HG02623 (cell line): ENCODE measurements around the gene BLVRA.

Experiments
- ATAC-seq: cut with Tn5 transposase; IDR thresholded peaks from one replicate; pipeline ENCODE4 v1.9.1; 2021; ENCODE audit warnings: moderate library complexity; ENCODE audit not compliant: unreplicated experiment

The BLVRA gene

DNA sequence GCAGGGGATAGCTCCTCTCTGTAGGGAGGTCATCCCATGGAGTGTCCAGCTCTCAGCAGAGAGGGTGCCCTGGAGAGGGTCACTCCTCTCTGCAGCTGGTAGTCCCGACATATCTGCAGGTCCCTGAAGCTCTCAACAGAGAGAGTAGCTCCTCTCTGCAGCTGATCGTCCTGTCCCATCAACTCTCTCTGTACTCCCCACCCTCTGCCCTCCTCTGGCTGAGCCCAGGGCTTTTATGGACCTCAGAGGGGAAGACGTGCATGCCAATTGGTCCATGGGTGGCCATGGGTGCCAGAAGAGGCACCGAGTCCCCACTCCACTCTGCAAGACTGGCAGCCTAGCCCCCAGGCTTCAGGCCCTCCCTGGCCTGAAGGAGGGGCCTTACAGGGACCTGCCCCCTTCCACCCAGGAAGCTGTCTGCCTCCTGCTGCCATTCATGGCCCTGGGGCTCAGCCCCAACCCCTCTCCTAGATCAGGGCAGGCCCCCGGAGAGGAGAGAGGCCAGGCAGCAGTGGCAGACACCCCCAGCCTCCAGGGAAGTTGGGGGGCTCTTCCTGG, 9.0 kb upstream of the BLVRA start:
- no peak for ATAC-seq

DNA sequence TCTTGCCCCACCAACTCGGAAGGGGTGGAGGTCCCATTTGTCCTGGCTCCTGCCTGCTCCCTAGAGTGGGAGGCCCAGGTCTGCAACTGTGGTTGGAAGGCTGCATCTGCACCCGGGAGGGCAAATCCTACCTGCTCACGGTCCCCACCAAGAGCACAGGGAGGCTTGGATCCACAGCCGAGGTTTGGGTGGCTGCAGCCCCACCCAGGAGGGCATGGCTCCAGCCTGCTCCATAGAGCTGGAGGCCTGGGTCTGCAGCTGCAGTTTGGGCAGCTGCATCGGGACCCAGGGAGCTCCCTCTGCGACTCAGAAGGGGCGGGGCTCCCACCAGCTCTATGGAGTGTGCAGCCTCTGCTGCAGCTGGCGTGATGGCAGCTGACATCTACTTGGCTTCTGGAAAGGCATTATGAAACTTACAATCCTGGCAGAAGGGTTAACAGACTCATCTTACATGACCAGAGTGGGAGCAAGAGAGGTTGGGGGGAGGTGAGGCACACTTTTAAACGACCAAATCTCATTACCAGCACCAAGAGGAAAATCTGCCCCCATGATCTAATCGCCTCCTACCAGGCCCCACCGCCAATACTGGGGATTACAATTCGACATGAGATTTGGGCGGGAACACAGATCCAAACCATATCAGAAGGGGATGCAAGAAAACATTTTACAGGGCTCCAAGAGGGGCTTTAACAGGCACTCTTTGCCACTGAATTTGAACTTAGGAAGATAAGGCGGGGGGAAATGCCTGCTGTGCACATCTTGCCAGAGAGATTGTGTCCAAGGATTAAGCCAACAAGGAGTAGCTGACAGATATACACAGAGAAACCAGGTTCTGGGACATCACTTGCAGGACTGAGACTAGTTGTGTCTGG, 8.2 kb upstream of the BLVRA start:
- peak; percentile 24 for ATAC-seq

DNA sequence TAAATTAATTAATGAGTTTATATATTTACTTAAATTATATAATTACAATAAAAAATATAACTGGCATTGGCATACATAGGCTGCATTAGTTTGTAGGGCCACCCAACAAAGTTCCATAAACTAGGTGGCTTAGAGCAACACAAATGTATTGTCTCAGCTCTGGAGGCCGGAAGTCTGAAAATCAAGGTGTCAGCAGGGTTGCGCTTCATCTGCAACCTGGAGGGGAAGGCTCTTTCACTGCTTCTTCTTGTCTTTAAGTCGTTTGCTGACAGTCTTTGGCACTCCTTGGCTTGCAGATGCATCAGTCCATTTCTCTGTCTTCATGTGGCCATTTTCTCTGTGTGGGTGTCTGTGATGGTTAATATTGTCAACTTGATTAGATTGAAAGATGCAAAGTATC, 6.1 kb upstream of the BLVRA start:
- ATAC-seq, result no peak

DNA sequence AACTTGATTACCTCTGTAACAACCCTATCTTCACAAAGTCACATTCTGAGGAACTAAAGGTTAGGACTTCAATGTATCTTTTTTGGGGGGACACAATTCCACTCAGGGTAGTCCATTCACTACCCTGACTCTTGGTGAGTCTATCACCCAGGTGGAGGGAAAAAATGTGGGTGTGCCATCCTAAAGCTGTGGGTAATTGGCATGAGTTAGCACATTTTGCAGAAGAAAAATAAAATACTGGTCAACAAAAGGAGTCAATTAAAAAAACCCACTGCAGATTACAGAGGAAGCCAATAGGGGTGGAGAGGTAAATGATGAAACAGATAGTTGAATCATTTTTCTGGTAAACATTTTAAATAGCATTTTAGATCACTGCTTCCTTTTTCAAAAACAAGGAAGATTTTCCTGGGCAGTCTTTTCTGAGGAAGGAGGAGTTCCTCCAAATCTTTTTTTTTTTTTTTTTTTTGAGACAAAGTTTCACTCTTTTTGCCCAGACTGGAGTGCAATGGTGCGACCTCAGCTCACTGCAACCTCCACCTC, 5.1 kb upstream of the BLVRA start:
- ATAC-seq, result no peak

DNA sequence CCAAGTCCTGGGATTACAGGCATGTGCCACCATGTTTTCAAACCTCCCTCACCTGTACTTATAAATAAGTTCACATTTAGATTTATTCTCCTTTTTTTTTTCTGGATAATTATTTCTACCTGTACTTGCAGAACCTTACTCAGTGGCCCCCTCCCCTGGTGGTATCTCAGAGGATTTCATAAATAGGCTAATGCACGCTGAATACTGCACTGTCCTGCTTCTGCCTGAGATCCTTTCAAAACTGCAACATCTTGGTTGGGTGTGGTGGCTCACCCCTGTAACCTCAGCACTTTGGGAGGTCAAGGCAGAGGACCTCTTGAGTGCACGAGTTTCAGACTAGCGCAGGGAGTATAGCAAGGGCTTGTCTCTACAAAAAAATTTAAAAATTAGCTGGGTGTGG, 4.6 kb upstream of the BLVRA start:
- ATAC-seq, result no peak

DNA sequence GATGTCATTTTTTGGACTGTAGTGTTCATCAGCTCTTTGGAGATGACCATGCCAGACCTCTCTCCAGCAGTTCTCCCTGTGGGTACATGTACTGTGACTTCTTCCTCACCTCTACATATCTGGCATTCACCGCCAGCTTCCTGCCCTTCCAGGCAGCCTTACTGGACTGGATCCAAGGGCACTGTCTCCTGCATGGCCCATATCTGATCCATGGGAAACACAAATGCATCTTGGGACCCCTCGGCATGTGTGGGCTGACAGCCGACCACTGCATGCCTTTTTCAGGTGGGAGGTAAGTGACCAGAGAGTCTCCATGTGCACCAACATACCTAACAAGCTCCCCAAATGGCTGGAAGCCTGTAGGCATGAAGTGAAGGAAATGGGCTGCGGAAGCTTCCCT, 3.9 kb upstream of the BLVRA start:
- ATAC-seq, result no peak

DNA sequence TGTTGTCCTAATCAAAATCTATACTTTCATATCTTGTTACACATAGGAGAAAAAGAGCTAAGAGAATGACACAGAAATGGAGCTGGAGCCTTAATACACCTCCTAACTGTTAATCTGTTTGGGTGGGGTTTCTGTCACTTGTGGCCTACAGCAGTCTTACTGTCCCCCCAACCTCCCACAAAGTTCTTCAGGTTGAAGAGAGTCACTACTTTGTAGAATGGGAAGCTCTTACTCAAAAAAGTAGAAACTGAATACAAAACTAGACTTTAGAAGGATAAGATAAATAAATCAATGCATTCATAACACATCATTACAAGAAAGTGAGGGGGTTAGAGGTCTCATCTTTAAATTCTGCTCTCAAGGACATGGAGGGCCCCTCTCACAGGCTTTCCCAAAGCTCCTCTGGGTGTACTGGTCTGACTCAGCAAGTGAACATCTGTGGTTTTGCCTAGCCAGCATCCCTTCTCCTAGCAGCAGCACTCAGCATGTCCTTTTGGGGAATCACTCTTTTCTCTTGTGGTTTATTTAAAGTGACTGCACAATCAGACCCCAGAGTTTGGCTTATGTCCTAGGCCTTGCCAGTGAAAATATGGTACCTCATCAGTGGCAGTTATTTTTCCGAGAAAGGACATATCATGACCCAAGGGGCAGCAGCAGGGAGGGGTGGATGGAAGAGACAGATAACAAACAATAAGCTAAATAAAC, 2.0 kb upstream of the BLVRA start:
- ATAC-seq, result no peak

DNA sequence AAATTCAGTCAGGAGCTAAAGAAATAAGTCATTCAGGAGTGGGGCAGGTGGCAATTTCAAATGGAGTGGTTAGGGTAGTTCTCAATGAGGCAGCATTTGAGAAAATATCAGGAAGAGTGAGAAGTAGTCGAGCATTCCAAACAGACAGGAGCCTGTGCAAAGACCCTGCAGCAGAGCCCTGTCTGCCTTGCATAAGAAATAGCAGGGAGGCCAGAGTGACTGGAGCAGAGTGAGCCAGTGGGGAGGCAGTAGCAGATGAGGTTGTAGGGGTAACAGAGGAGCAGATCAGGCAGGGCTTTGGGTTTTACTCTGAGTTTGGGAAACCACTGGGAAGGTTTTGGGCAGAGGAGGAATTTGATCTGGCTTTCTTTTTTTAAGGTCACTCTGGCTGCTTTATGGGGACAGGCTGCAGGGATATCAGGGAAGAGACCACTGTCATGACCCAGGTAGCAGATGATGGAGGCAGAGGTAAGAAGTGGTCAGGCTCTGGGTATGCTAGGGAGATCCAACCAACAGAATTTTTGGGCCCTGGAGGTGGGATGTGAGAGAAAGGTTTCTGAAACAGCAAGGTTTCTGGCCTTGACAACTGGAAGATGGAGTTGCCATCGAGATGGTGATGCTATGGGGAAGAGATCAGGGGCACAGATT, 1.3 kb upstream of the BLVRA start:
- no peak for ATAC-seq

DNA sequence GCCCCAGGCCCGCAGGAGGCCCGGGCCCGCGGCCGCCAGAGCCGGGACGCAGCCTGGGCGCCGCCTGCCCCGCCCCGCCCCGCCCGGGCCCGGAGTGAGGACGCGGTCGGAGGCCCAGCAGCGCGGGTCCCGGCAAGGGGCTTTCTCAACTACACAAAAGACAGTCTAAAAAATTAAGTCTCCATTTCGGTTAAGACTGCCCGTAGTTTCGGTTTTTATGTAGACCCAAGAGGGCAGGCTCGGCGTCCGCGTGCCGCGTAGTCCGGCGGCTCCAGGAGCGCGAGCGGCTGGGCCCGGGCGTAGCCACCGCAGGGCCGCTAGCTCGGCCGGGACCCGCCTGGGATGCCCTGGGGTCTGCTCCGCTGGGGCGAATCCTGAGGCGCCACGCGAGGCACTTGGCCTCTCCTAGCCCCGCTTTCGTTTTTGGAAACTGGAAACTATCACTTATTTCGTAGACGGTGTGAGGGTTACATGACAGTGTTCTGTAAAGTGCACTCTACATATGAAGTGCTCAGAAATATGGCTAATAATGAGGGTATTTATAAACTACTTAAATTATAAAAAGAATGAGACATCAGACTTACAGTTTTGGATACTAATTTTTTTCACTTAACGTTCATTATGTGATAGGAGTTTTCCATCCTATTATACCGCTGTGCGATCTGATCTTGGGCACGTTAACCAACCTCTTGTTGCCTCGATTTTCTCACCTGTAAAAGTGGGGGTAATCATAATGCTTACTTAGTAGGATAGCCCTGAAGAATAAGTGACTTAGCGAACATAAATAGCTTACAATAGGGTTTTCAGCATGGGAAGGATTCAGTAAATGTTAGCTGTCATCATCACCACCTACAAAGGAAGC, 573 bp downstream of the BLVRA start:
- ATAC-seq, result peak; percentile 52

DNA sequence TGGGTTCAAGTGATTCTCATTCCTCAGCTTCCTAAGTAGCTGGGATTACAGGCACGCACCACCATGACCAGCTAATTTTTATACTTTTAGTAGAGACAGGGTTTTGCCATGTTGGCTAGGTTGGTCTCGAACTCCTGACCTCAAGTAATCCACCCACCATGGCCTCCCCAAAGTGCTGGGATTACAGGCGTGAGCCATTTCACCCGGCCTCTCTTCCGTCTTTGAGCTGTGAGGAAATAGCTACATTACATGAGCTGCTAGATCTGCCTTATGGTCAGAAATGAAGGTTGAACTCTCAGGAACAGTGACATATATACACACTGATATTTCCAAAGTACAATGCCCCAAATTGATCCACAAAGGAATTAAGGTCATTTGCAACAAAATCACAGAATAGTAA, 2.4 kb downstream of the BLVRA start:
- no peak for ATAC-seq

DNA sequence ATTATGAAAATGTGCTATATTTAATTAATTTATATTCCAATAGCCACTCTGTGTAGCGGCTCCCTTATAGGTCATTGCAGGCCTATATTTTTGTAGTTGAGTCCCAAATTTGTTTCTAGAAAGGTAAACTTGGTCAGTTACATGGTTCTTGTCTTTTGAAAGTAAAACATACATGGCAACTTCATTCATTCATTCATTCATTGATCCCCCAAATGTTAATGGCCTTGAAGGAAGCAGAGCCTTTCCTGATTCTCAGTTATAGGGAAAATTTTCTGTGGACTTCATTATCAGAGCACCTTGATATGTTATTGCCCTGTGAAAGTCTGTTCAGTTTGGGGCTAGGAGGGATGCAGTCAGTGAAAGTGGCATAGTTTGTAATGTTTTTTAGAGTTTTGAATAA, 2.9 kb downstream of the BLVRA start:
- no peak for ATAC-seq

DNA sequence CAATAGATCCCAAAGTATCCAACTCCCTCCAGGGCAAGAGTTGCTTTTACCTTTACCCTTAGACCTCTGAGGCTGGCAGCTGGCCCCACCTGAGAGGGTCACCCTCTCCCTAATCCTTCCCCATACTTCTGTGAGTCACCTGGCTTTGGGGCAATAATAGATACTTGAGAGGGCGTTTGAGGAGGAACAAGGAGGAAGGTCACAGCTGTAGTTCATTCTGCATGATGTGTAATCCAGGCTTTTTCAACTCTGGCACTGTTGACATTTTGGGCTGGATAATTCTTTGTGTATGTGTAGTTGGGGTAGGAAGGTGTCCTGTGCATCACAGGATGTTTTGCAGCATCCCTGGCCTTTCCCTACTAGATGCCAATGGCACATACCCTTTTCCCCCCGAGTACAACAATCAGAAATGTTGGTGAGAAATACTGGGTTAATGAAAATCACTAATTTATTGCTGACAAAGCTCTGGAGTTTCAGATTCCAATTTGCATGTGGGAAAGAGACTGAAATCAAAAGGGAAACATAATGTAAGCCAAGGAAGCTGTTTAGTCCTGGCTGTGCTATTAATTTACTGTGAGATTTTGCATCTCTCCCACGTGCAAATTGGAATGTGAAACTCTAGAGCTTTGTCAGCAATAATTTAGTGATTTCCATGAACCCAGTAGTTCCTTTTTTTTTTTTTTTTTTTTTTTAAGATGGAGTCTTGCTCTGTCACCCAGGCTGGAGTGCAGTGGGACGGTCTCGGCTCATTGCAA, 3.6 kb downstream of the BLVRA start:
- no peak for ATAC-seq

DNA sequence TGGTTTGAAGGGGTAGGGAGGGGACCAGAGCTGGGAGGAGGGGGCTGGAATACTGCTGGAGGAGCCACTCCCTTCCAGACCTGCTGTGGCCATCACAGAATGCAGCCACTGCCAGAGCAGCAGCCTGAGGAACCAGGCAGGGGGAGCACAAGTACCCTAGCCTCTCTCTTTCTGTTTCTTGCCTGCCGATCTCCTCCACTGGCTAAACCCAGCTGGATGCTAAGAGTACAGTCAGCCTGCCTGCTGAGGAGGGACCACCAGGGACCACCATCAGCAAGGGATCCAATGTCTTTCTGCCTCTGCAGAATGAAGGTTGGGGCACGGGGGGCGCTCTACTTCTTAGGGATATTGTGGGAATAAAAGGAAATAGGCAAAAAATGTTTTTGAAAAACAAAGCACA, 4.7 kb downstream of the BLVRA start:
- no peak for ATAC-seq

DNA sequence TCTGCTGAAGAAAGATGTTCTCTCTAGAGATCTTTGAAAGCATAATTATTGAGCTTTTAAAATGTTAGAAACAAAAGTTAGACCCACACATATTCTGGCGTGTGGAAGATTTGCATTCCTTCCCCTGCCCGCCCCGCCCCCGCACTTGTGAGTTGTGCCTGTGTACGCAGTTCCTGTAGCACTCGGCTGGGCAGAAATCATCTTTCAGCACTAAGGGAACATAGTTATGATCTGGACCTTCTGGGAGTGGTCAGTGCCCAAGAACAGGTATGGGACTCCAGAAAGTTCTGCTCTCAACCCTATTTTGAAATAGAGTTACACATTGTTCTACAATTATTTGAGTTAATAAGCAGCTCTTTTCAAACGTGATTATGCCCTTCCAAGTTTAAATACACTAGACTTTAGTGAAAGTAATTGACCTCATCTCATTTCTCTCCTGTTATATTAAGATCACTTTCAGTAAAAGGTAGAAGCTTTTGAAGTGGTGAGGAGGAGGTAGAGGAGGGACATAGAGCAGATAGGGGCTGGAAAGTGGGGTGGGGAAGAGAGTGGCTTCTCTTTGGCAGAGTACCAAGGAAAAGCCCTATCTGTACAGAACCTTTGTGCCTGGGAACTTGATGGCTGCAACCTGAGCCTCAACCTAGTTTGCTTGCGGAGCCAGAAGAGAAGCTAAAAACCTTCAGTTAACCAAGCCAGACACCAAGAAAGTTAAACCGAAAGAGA, 5.7 kb downstream of the BLVRA start:
- ATAC-seq, result peak; percentile 54

DNA sequence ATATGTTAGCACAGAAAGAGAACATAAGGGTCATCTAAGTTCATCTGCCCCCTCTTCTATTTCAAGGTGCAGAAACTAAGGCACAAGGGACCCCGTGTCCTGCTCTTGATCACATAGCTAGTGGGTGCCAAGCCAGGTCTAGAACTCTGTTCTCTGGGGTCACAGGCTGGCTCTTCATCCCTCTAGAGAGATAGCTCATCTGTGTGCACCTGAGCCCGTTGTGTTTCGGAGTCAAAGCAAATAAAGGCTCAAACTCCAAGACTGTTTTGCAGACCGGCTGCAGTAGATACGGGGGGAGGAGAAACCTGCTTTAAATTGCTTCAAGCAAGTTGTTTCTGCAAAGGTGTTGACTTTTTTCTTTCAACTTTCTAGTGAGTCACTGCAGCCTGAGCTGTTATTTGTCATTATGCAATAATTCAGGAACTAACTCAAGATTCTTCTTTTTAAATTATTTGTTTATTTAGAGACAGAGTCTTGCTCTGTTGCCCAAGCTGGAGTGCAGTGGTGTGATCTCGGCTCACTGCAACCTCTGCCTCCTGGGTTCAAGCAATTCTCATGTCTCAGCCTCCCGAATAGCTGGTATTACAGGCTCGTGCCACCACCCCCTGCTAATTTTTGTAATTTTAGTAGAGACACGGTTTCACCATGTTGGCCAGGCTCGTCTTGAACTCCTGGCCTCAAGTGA, 6.5 kb downstream of the BLVRA start:
- ATAC-seq, result no peak

DNA sequence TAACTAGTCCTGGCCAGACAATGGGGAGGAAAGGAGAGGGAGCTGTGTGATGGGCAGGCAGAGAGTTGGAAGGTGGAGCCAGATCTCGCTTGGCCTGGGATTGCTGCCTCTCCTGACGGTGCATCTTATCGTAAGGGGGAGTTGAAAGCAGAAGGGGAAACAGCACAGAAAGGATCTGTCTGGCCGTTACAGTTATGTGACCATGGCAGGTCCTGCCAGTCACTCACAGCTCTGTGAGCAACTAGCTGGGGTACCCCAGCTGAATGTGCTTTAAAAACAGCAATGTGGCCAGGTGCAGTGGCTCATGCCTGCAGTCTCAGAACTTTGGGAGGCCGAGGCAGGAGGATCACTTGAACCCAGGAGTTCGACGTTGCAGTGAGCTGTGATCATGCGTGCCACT, 8.1 kb downstream of the BLVRA start:
- ATAC-seq, result no peak

DNA sequence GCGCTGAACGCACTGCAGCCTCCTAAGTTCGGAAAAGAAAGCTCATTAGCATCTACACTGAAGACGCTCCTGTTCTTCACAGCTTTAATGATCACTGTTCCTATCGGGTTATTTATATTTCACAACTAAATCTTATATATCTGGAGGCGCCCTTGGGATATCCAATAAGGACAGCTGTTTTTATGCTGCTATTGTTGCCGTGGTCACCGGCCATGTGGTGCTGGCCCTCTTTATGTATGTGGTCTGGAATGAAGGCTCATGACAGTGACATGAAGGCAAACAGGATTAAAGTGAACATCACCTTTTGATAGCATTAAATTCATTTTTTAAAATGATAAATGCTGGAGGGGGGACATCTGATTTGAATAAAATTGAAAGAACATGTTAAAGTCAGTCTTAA, 8.8 kb downstream of the BLVRA start:
- ATAC-seq, result no peak

DNA sequence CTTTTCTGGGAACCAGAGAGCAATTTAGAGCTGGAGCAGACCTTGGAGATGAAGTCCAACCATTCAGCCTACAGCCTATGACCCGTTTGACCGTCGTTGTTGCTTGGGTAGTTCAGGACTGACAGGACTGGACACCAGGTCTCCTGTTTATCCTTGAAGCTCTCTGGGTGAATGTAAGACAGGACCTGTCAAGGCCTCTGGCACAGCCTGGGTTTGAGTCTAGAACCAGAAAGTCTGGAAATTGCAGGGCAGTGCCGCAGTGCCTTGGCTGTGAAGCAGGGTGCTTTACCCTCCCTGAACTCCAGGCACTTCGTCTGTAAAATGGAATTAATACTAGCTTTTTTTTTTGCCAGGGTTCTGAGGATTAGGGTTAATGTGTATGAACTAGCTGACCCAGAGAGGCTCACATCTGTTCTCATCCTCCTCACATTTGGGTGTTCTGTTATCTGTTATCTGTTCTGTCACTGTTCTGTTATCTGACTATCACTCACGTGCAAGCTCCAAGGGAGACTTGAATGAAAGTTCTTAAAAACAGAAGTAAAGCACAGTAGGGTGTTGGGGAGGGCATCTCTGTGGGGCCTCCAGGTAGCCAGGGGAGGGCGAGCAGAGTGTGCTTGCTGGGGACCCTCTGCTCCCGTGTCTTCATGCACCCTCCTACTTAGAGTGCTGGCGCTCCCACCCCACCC, 9.9 kb downstream of the BLVRA start:
- no peak for ATAC-seq
